IMR-90 (cell line): ENCODE data around the gene FAM227B. TPM values are rescaled to one million over a fixed set of nuclear protein-coding genes. Genes with fewer than 3 reads are reported as not detected.
A peak's percentile ranks its signal among the peaks of the same experiment; 100 is the strongest.

Experiments
- ATAC-seq: fragments of 200-7000 bp; cut with Tn5 transposase; 2 replicates; pipeline ENCODE4 v1.9.1; 2020; ENCODE audit warnings: low read depth, mild to moderate bottlenecking, moderate library complexity
- BruUV-seq: library from RNA; stranded (reverse); fragments of 400-500 nt; replicated peaks from 2 replicates; lab custom pipeline; 2021; lab: Mats Ljungman, UMichigan
- CTCF ChIA-PET: fragments of 300-600 bp; formaldehyde crosslinking; extraction: SDS; loops from one replicate; lab custom pipeline; 2021; ENCODE audit warnings: antibody characterized with exemption; lab: Yijun Ruan, JAX
- POLR2A ChIA-PET: fragments of 300-600 bp; sonication (Branson Sonifier 250); formaldehyde crosslinking; loops from one replicate; lab custom pipeline; 2022; ENCODE audit warnings: antibody characterized with exemption; ENCODE audit not compliant: unreplicated experiment; lab: Charles Lee
- DNase-seq: peaks from one replicate; pipeline ENCODE4 v3.0.0; 2013
- H2AFZ ChIP-seq: replicated peaks from 2 replicates; pipeline ENCODE3; 2013; ENCODE audit warnings: low read length, mild to moderate bottlenecking; ENCODE audit not compliant: poor library complexity
- H2AK5ac ChIP-seq: 2 replicates; pipeline ENCODE4 v1.6.1; 2013; ENCODE audit warnings: low read depth, low read length, inconsistent platforms
- H2AK9ac ChIP-seq: replicated peaks from 2 replicates; pipeline ENCODE3; 2013; ENCODE audit warnings: mild to moderate bottlenecking, low read depth, low read length, moderate library complexity; ENCODE audit not compliant: poor library complexity
- H2BK120ac ChIP-seq: 2 replicates; pipeline ENCODE4 v1.6.1; 2013; ENCODE audit warnings: low read depth, low read length, inconsistent platforms
- H2BK15ac ChIP-seq: 3 replicates; pipeline ENCODE4 v1.6.1; 2013; ENCODE audit warnings: low read depth, low read length, inconsistent platforms
- H2BK20ac ChIP-seq: 2 replicates; pipeline ENCODE4 v1.6.1; 2013; ENCODE audit warnings: low read depth, mild to moderate bottlenecking, inconsistent platforms, low read length, moderate library complexity
- H2BK5ac ChIP-seq: 2 replicates; pipeline ENCODE4 v1.6.1; 2013; ENCODE audit warnings: mild to moderate bottlenecking, low read depth, low read length, inconsistent platforms; ENCODE audit not compliant: poor library complexity, severe bottlenecking
- H3K14ac ChIP-seq: replicated peaks from 2 replicates; pipeline ENCODE4 v1.6.1; 2013; ENCODE audit warnings: low read depth, low read length, inconsistent platforms
- H3K18ac ChIP-seq: 2 replicates; pipeline ENCODE4 v1.6.1; 2013; ENCODE audit warnings: low read depth, low read length, control low read depth
- H3K23ac ChIP-seq: 2 replicates; pipeline ENCODE4 v1.6.1; 2013; ENCODE audit warnings: low read depth, low read length, inconsistent platforms
- H3K27ac ChIP-seq: 2 replicates; pipeline ENCODE4 v1.5.1; 2013; ENCODE audit warnings: mild to moderate bottlenecking, control low read depth, low read length; ENCODE audit not compliant: insufficient read depth
- H3K27me3 ChIP-seq: 2 replicates; pipeline ENCODE4 v1.6.1; 2013; ENCODE audit warnings: low read length; ENCODE audit not compliant: control insufficient read depth, insufficient read depth
- H3K36me3 ChIP-seq: 2 replicates; pipeline ENCODE4 v1.6.1; 2013; ENCODE audit warnings: low read length, mixed read lengths; ENCODE audit not compliant: control insufficient read depth, insufficient read depth
- H3K4ac ChIP-seq: 2 replicates; pipeline ENCODE4 v1.6.1; 2013; ENCODE audit warnings: low read depth, low read length, inconsistent platforms
- H3K4me1 ChIP-seq: 2 replicates; pipeline ENCODE4 v1.6.1; 2013; ENCODE audit warnings: low read length, mixed read lengths; ENCODE audit not compliant: control insufficient read depth, insufficient read depth
- H3K4me2 ChIP-seq: 2 replicates; pipeline ENCODE4 v1.6.1; 2013; ENCODE audit warnings: low read depth, mild to moderate bottlenecking, control low read depth, low read length, moderate library complexity
- H3K4me3 ChIP-seq: 2 replicates; pipeline ENCODE4 v1.5.1; 2013; ENCODE audit warnings: low read depth, mild to moderate bottlenecking, control low read depth, low read length, moderate library complexity; ENCODE audit not compliant: insufficient read depth
- H3K56ac ChIP-seq: 2 replicates; pipeline ENCODE4 v1.6.1; 2013; ENCODE audit warnings: low read length, inconsistent platforms; ENCODE audit not compliant: insufficient read depth; ENCODE audit errors: extremely low read depth
- H3K79me1 ChIP-seq, 2 experiments: 2 replicates each; pipeline ENCODE4 v1.6.1; 2013; ENCODE audit warnings: low read length in 2 of 2, inconsistent platforms in 1 of 2, low read depth in 1 of 2
- H3K9ac ChIP-seq: 2 replicates; pipeline ENCODE4 v1.6.1; 2013; ENCODE audit warnings: low read depth, low read length, control low read depth
- H3K9me1 ChIP-seq: 2 replicates; pipeline ENCODE4 v1.6.1; 2013; ENCODE audit warnings: low read length, inconsistent platforms; ENCODE audit not compliant: insufficient read depth
- H3K9me3 ChIP-seq: 2 replicates; pipeline ENCODE4 v1.6.1; 2013; ENCODE audit warnings: low read length; ENCODE audit not compliant: control insufficient read depth, insufficient read depth
- H4K20me1 ChIP-seq: 2 replicates; pipeline ENCODE4 v1.6.1; 2013; ENCODE audit warnings: low read length, inconsistent platforms; ENCODE audit not compliant: insufficient read depth
- H4K5ac ChIP-seq: 2 replicates; pipeline ENCODE4 v1.6.1; 2013; ENCODE audit warnings: mild to moderate bottlenecking, low read depth, low read length, control low read depth
- H4K8ac ChIP-seq, 2 experiments: 2 replicates each; pipeline ENCODE4 v1.6.1; 2013; ENCODE audit warnings: low read depth in 2 of 2, low read length in 2 of 2, control low read depth in 1 of 2, inconsistent platforms in 1 of 2
- H4K91ac ChIP-seq: 2 replicates; pipeline ENCODE4 v1.6.1; 2013; ENCODE audit warnings: low read depth, low read length, inconsistent platforms; ENCODE audit not compliant: insufficient read depth
- BHLHE40 ChIP-seq: fragments of 150-350 bp; IDR thresholded peaks from 2 replicates; pipeline ENCODE4 v1.6.1; 2016; ENCODE audit warnings: mild to moderate bottlenecking, low read depth, low read length
- CEBPB ChIP-seq: IDR thresholded peaks from 2 replicates; pipeline ENCODE4 v1.6.1; 2012; ENCODE audit warnings: low read depth, low read length, improper control_type of control experiment
- CHD1 ChIP-seq: IDR thresholded peaks from 2 replicates; pipeline ENCODE4 v1.6.1; 2012; ENCODE audit warnings: low read depth, low read length, improper control_type of control experiment
- CTCF ChIP-seq: conservative IDR thresholded peaks from 2 replicates; pipeline ENCODE4 v1.5.1; 2012; ENCODE audit warnings: mild to moderate bottlenecking, low read depth, low read length, improper control_type of control experiment
- ELK1 ChIP-seq: fragments of 150-350 bp; IDR thresholded peaks from 2 replicates; pipeline ENCODE4 v1.6.1; 2016; ENCODE audit warnings: low read depth, mild to moderate bottlenecking, low read length, moderate library complexity, borderline replicate concordance
- FOS ChIP-seq: fragments of 150-350 bp; IDR thresholded peaks from 2 replicates; pipeline ENCODE4 v1.6.1; 2016; ENCODE audit warnings: low read depth, low read length
- MAFK ChIP-seq: IDR thresholded peaks from 2 replicates; pipeline ENCODE4 v1.6.1; 2012; ENCODE audit warnings: low read depth, low read length, improper control_type of control experiment
- MAZ ChIP-seq: IDR thresholded peaks from 2 replicates; pipeline ENCODE4 v1.6.1; 2012; ENCODE audit warnings: low read depth, mild to moderate bottlenecking, low read length, improper control_type of control experiment, moderate library complexity, borderline replicate concordance
- MXI1 ChIP-seq: IDR thresholded peaks from 2 replicates; pipeline ENCODE4 v1.6.1; 2012; ENCODE audit warnings: low read depth, mild to moderate bottlenecking, low read length, moderate library complexity, borderline replicate concordance
- NFE2L2 ChIP-seq: fragments of 150-350 bp; IDR thresholded peaks from 2 replicates; pipeline ENCODE4 v1.6.1; 2016; ENCODE audit warnings: low read depth, mild to moderate bottlenecking, low read length
- POLR2A ChIP-seq: IDR thresholded peaks from 2 replicates; pipeline ENCODE4 v1.6.1; 2012; ENCODE audit warnings: mild to moderate bottlenecking, low read depth, low read length
- RAD21 ChIP-seq: IDR thresholded peaks from 2 replicates; pipeline ENCODE4 v1.6.1; 2012; ENCODE audit warnings: low read length, improper control_type of control experiment
- RCOR1 ChIP-seq: IDR thresholded peaks from 2 replicates; pipeline ENCODE4 v1.6.1; 2012; ENCODE audit warnings: mild to moderate bottlenecking, low read length, improper control_type of control experiment; ENCODE audit not compliant: insufficient replicate concordance
- RFX5 ChIP-seq: IDR thresholded peaks from 2 replicates; pipeline ENCODE4 v1.8.0; 2012; ENCODE audit warnings: low read depth, mild to moderate bottlenecking, low read length, moderate library complexity
- SMC3 ChIP-seq: fragments of 150-350 bp; IDR thresholded peaks from 2 replicates; pipeline ENCODE4 v1.6.1; 2016; ENCODE audit warnings: low read depth, mild to moderate bottlenecking, antibody characterized with exemption, low read length, moderate library complexity
- USF2 ChIP-seq: fragments of 150-350 bp; IDR thresholded peaks from 2 replicates; pipeline ENCODE4 v1.6.1; 2017; ENCODE audit warnings: mild to moderate bottlenecking, antibody characterized with exemption, low read length, low read depth
- dilution Hi-C: fragments of 300-500 bp; cut with HindIII; formaldehyde crosslinking; loops from one replicate; pipeline ENCODE4 v1.14.3; 2018; ENCODE audit warnings: low sequenced_read_pairs; ENCODE audit not compliant: unreplicated experiment
- in situ Hi-C: fragments of 300-500 bp; cut with MboI; formaldehyde crosslinking; loops from 3 replicates; pipeline ENCODE4 v1.14.3; 2019; ENCODE audit warnings: low sequenced_read_pairs, inconsistent platforms, mixed read lengths
- intact Hi-C: fragments of 100-400 bp; cut with micrococcal nuclease; formaldehyde crosslinking; loops from 2 replicates; pipeline ENCODE4 v1.10.0; 2022
- polyA plus RNA-seq, 3 experiments: library from polyadenylated mRNA; depleted of rRNA; stranded (reverse); fragments of >200 nt; gene quantifications; 2 replicates each; pipeline ENCODE4 v1.2.3, GENCODE V29; 2012; ENCODE audit warnings: low replicate concordance in 1 of 3
- total RNA-seq: library from RNA; depleted of rRNA; stranded (reverse); fragments of >200 nt; gene quantifications from 2 replicates; pipeline ENCODE4 v1.2.3, GENCODE V29; 2012

The FAM227B gene
- total and polyA plus RNA-seq, 2 of the 4 experiments (the other 2 are of a cell fraction), result 1.8 to 3.0 TPM

- TF ChIP-seq CTCF (no peak), MAZ (no peak), USF2 (no peak), MXI1 (no peak), ELK1 (no peak), POLR2A (no peak), SMC3 (no peak), RCOR1 (no peak), MAFK (no peak), BHLHE40 (no peak), FOS (no peak), RAD21 (no peak), CHD1 (no peak), RFX5 (no peak), CEBPB (no peak), NFE2L2 (no peak)
- Histone ChIP-seq H3K14ac (no peak overlapping the region), H2BK15ac (no peak overlapping the region; the same call in 2 of the 3 replicates), H3K27ac (peak overlapping the region; percentile 52; the same call in 1 of the 2 replicates), H2BK120ac (peak overlapping the region; percentile 62; the same call in 1 of the 2 replicates), H3K4me2 (no peak overlapping the region), H4K5ac (no peak overlapping the region), H2BK5ac (no peak overlapping the region), H3K4ac (no peak overlapping the region), H3K18ac (no peak overlapping the region; the same call in 1 of the 2 replicates), H2AK5ac (no peak overlapping the region), H4K20me1 (no peaks in the 10 kb centered on the region), H3K79me1 (no peaks in the 10 kb centered on the region), H2AFZ (no peak overlapping the region), H2BK20ac (no peak overlapping the region), H3K36me3 (no peaks in the 10 kb centered on the region), H3K9me3 (no peaks in the 10 kb centered on the region), H3K9ac (no peak overlapping the region), H3K4me1 (0 out of 2 replicates have a peak, but pooled peaks cover 2% of the 10 kb centered on the region), H4K91ac (no peak overlapping the region), H3K56ac (no peak overlapping the region), H4K8ac (no peak overlapping the region), H3K4me3 (no peak overlapping the region), H2AK9ac (no peak overlapping the region), H3K23ac (no peak overlapping the region), H3K9me1 (no peaks in the 10 kb centered on the region), H3K27me3 (no peaks in the 10 kb centered on the region)
- intact Hi-C loops (no loop called here), dilution Hi-C loops (no loop called here), in situ Hi-C loops (loop anchor here (25.0 kb wide), 2 partner anchors 548 to 902 kb away; no protein-coding TSS in a partner anchor)
- ChIA-PET POLR2A (interaction anchor here (0.6 kb wide), 1 partner anchor 137 kb away, joined by 9 read pairs; no protein-coding TSS in a partner anchor), CTCF (no interaction called here)
- DNase-seq (no peak), ATAC-seq (no peak)
- no TSS peak for BruUV-seq
These were observed 210.0 kb downstream of the FAM227B start for GRCh38 chr15:49410641-49411040.
